Activated CD8-positive, alpha-beta T cell treated with anti-CD3 and anti-CD28 coated beads for 36 hours (primary cell): Measurements from ENCODE around the gene LSG1. TPM values are rescaled to one million over a fixed set of nuclear protein-coding genes. Genes with fewer than 3 reads are reported as not detected.

Source experiments
- ATAC-seq: fragments of 200-7000 bp; cut with Tn5 transposase; one replicate; pipeline ENCODE4 v1.10.0; 2021; ENCODE audit warnings: mild to moderate bottlenecking, moderate library complexity
- CTCF ChIA-PET: fragments of 350-600 bp; sonication (Branson Sonifier 250); formaldehyde crosslinking; loops from one replicate; lab custom pipeline; 2021; ENCODE audit warnings: antibody characterized with exemption; lab: Charles Lee
- POLR2A ChIA-PET: fragments of 350-600 bp; sonication (Branson Sonifier 250); formaldehyde crosslinking; loops from one replicate; lab custom pipeline; 2021; ENCODE audit warnings: antibody characterized with exemption; lab: Charles Lee
- DNase-seq: peaks from one replicate; pipeline ENCODE4 v3.0.0-alpha.2; 2020
- H3K27ac Mint-ChIP-seq: one replicate; pipeline ENCODE4 v1.8.0; 2021; ENCODE audit warnings: mild to moderate bottlenecking, mixed read lengths
- H3K27me3 Mint-ChIP-seq: one replicate; pipeline ENCODE4 v1.8.0; 2021; ENCODE audit warnings: mixed read lengths
- H3K36me3 Mint-ChIP-seq: one replicate; pipeline ENCODE4 v1.8.0; 2021; ENCODE audit warnings: low read depth, mixed read lengths
- H3K4me1 Mint-ChIP-seq: one replicate; pipeline ENCODE4 v1.8.0; 2021; ENCODE audit warnings: low read depth, mixed read lengths
- H3K4me3 Mint-ChIP-seq: one replicate; pipeline ENCODE4 v1.8.0; 2021; ENCODE audit warnings: mild to moderate bottlenecking, moderate library complexity, mixed read lengths
- H3K9me3 Mint-ChIP-seq: one replicate; pipeline ENCODE4 v1.8.0; 2021; ENCODE audit warnings: mixed read lengths
- CTCF ChIP-seq: fragments of 200-600 bp; IDR thresholded peaks from one replicate; pipeline ENCODE4 v1.8.0; 2022; ENCODE audit warnings: antibody characterized with exemption, mild to moderate bottlenecking
- intact Hi-C: fragments of 100-400 bp; cut with micrococcal nuclease; formaldehyde crosslinking; loops from one replicate; pipeline ENCODE4 v1.10.0; 2022
- total RNA-seq, 2 experiments: library from RNA; stranded (reverse); gene quantifications; one replicate each; pipeline ENCODE4 v1.2.3, GENCODE V29; 2021

LSG1 gene
- total RNA-seq, 2 experiments from 2014 or later = 36.5 to 41.3 TPM

GRCh38 chr3:194691481-194692283 is 19.7 kb upstream of the LSG1 start:
- H3K36me3 Mint-ChIP-seq = no peaks in the 10 kb centered on the region
- H3K4me3 Mint-ChIP-seq = no peak overlapping the region
- no peak for TF ChIP-seq CTCF
- DNase-seq (no peak), ATAC-seq (no peak)
- no peak overlapping the region for H3K27ac Mint-ChIP-seq
- peaks cover 6% of the 10 kb centered on the region for H3K27me3 Mint-ChIP-seq
- POLR2A ChIA-PET = no interaction called here
- no peaks in the 10 kb centered on the region for H3K9me3 Mint-ChIP-seq
- intact Hi-C loops = no loop called here
- CTCF ChIA-PET = interaction anchor here (1.0 kb wide), 1 partner anchor 9 kb away, joined by 8 read pairs; no protein-coding TSS in a partner anchor
- H3K4me1 Mint-ChIP-seq = peaks cover 25% of the 10 kb centered on the region

- intact Hi-C loops = no loop called here
- POLR2A ChIA-PET = no interaction called here
- peaks cover 28% of the 10 kb centered on the region for H3K4me1 Mint-ChIP-seq
- CTCF ChIA-PET = interaction anchor here (1.0 kb wide), 1 partner anchor 8 kb away, joined by 8 read pairs; no protein-coding TSS in a partner anchor
- no peak for TF ChIP-seq CTCF
- H3K9me3 Mint-ChIP-seq = no peaks in the 10 kb centered on the region
- ATAC-seq = no peak
- H3K4me3 Mint-ChIP-seq = no peak overlapping the region
- no peak for DNase-seq
- H3K27me3 Mint-ChIP-seq = peaks cover 9% of the 10 kb centered on the region
- no peak overlapping the region for H3K27ac Mint-ChIP-seq
- H3K36me3 Mint-ChIP-seq = no peaks in the 10 kb centered on the region
Measured at GRCh38 chr3:194690501-194691372, 18.7 kb upstream of the LSG1 start.

- Mint-ChIP-seq H3K27ac (peak overlapping the region; percentile 35), H3K4me3 (peak overlapping the region; percentile 80), H3K36me3 (no peaks in the 10 kb centered on the region), H3K27me3 (peaks cover 9% of the 10 kb centered on the region), H3K4me1 (peaks cover 37% of the 10 kb centered on the region), H3K9me3 (no peaks in the 10 kb centered on the region)
- ATAC-seq = no peak
- no peak for TF ChIP-seq CTCF
- ChIA-PET CTCF (interaction anchor here (8.8 kb wide), 1 partner anchor 17 kb away, joined by 199 read pairs; the partner anchor contains the start of gene LSG1), POLR2A (interaction anchor here (0.6 to 1.5 kb wide), 2 partner anchors 14 to 1172 kb away, joined by 3 read pairs; no protein-coding TSS in a partner anchor)
- intact Hi-C loops = no loop called here
- peak; percentile 54 for DNase-seq
Measured at GRCh38 chr3:194689493-194689944, 17.5 kb upstream of the LSG1 start.

GRCh38 chr3:194688946-194689345 is 17.0 kb upstream of the LSG1 start:
- Mint-ChIP-seq H3K27ac (no peak overlapping the region), H3K27me3 (peaks cover 14% of the 10 kb centered on the region), H3K9me3 (no peaks in the 10 kb centered on the region), H3K4me3 (peak overlapping the region; percentile 80), H3K4me1 (peaks cover 40% of the 10 kb centered on the region), H3K36me3 (no peaks in the 10 kb centered on the region)
- intact Hi-C loops = no loop called here
- CTCF ChIA-PET = interaction anchor here (8.8 kb wide), 1 partner anchor 17 kb away, joined by 199 read pairs; the partner anchor contains the start of gene LSG1
- DNase-seq = no peak
- ATAC-seq = no peak
- no peak for TF ChIP-seq CTCF
- POLR2A ChIA-PET = interaction anchor here (1.5 kb wide), 1 partner anchor 14 kb away, joined by 3 read pairs; no protein-coding TSS in a partner anchor
